Measurements from ENCODE around the gene MLLT10. TPM values are rescaled to one million over a fixed set of nuclear protein-coding genes. Genes with fewer than 3 reads are reported as not detected.

The MLLT10 gene
- total RNA-seq, 1 experiment from 2014 or later, result 45.2 TPM

- BruUV-seq (replicated peaks), result no TSS peak
- POLR2A ChIA-PET, result interaction anchor here (0.6 to 1.4 kb wide), 3 partner anchors 9 to 211 kb away, joined by 3 to 10 read pairs (median 9); no protein-coding TSS in a partner anchor
These were observed 15.8 kb upstream of the MLLT10 start for GRCh38 chr10:21518149-21518640.

More at GRCh38 chr10:21518149-21518640, 15.8 kb upstream of the MLLT10 start:
- ATAC-seq, result no peak
- intact Hi-C loops (cut with micrococcal nuclease), result loop anchor here (5.0 kb wide), 1 partner anchor 241 kb away; no protein-coding TSS in a partner anchor
- Histone ChIP-seq H3K27me3 (ENCODE audit: insufficient read depth, low read length) (no peaks in the 10 kb centered on the region), H3K4me1 (ENCODE audit: control insufficient read depth in 1 of 2, insufficient read depth in 2 of 2, low read length in 2 of 2) (peaks cover 13 to 37% of the 10 kb centered on the region in 2 experiments; a peak in 3 of 4 replicates), H4K20me1 (ENCODE audit: insufficient read depth) (no peaks in the 10 kb centered on the region), H2AFZ (ENCODE audit: low read depth, low read length, poor library complexity, severe bottlenecking) (peak overlapping the region; percentile 82), H3K9me3 (ENCODE audit: control insufficient read depth in 1 of 2, insufficient read depth in 1 of 2, low read depth in 1 of 2, low read length in 2 of 2) (no peaks in the 10 kb centered on the region), H3K9me2 (ENCODE audit: insufficient read depth) (no peaks in the 10 kb centered on the region), H3K79me2 (ENCODE audit: insufficient read depth, low read length) (no peaks in the 10 kb centered on the region), H3K36me3 (ENCODE audit: control insufficient read depth in 1 of 2, insufficient read depth in 2 of 2, low read length in 2 of 2) (no peaks in the 10 kb centered on the region), H3K4me2 (ENCODE audit: low read length) (peak overlapping the region; percentile 92), H3K27ac (ENCODE audit: low read depth, low read length) (no peak overlapping the region), H3K9ac (ENCODE audit: low read length) (peak overlapping the region; percentile 48), H3K4me3 (replicated peaks in 1 of 2; ENCODE audit: low read depth in 1 of 2, low read length in 2 of 2) (peak overlapping the region; percentile 42 to 63)
- no peak for DNase-seq (ENCODE audit: low read depth, low spot score)
- TF ChIP-seq SIN3A (IDR thresholded peaks at IDR 0.05; ENCODE audit: low read depth) (0 out of 2 replicates have a peak, but pooled peaks have one; percentile 16), REST (IDR thresholded peaks at IDR 0.05; ENCODE audit: low read depth) (no peak)
- ChIA-PET RAD21 (ENCODE audit: low non-redundant PET in 1 of 2, low total read pairs in 2 of 2, uncharacterized antibody in 2 of 2, unreplicated experiment in 2 of 2) (interaction anchor here in 1 of 2 experiments (0.7 kb wide), 1 partner anchor 492 kb away, joined by 3 read pairs; no protein-coding TSS in a partner anchor), CTCF (interaction anchor here (0.6 to 1.2 kb wide), 3 partner anchors 22 to 1617 kb away, joined by 3 to 6 read pairs (median 3); no protein-coding TSS in a partner anchor)
